HEK293 (cell line): ENCODE data around the gene ZNF343.

Experiments
- BCL11A ChIP-seq: fragments of 450-650 bp; formaldehyde crosslinking; IDR thresholded peaks from 2 replicates; pipeline ENCODE4 v1.5.1; 2016; ENCODE audit warnings: low read depth, missing biosample characterization, missing genetic modification characterization
- CTCF ChIP-seq: fragments of 450-650 bp; formaldehyde crosslinking; IDR thresholded peaks from 2 replicates; pipeline ENCODE4 v1.5.1; 2016; ENCODE audit warnings: missing biosample characterization, missing genetic modification characterization
- GLIS2 ChIP-seq: fragments of 450-650 bp; formaldehyde crosslinking; IDR thresholded peaks from 2 replicates; pipeline ENCODE4 v1.5.1; 2016; ENCODE audit warnings: missing biosample characterization, missing genetic modification characterization
- TSHZ1 ChIP-seq: fragments of 450-650 bp; formaldehyde crosslinking; IDR thresholded peaks from 2 replicates; pipeline ENCODE4 v1.5.1; 2016; ENCODE audit warnings: missing biosample characterization, missing genetic modification characterization, borderline replicate concordance
- YY1 ChIP-seq: fragments of 450-650 bp; formaldehyde crosslinking; IDR thresholded peaks from 2 replicates; pipeline ENCODE4 v1.5.1; 2018; ENCODE audit warnings: missing biosample characterization, missing genetic modification characterization
- ZBTB10 ChIP-seq: fragments of 450-650 bp; formaldehyde crosslinking; IDR thresholded peaks from 2 replicates; pipeline ENCODE4 v1.5.1; 2016; ENCODE audit warnings: missing biosample characterization, missing genetic modification characterization
- ZNF114 ChIP-seq: fragments of 450-650 bp; formaldehyde crosslinking; IDR thresholded peaks from 2 replicates; pipeline ENCODE4 v1.5.0; 2017; ENCODE audit warnings: missing biosample characterization, missing genetic modification characterization
- ZNF23 ChIP-seq: fragments of 450-650 bp; formaldehyde crosslinking; IDR thresholded peaks from 2 replicates; pipeline ENCODE4 v1.5.1; 2016; ENCODE audit warnings: missing biosample characterization, missing genetic modification characterization, borderline replicate concordance
- ZNF280D ChIP-seq: fragments of 450-650 bp; formaldehyde crosslinking; IDR thresholded peaks from 2 replicates; pipeline ENCODE4 v1.5.1; 2016; ENCODE audit warnings: missing biosample characterization, missing genetic modification characterization
- ZNF416 ChIP-seq: fragments of 450-650 bp; formaldehyde crosslinking; IDR thresholded peaks from 2 replicates; pipeline ENCODE4 v1.5.1; 2016; ENCODE audit warnings: missing biosample characterization, missing genetic modification characterization
- ZNF510 ChIP-seq: fragments of 450-650 bp; formaldehyde crosslinking; IDR thresholded peaks from 2 replicates; pipeline ENCODE4 v1.5.1; 2018; ENCODE audit warnings: mild to moderate bottlenecking, missing genetic modification characterization, missing biosample characterization; ENCODE audit not compliant: insufficient replicate concordance
- ZNF514 ChIP-seq: fragments of 450-650 bp; formaldehyde crosslinking; IDR thresholded peaks from 2 replicates; pipeline ENCODE4 v1.5.1; 2016; ENCODE audit warnings: missing biosample characterization, missing genetic modification characterization
- ZNF776 ChIP-seq: fragments of 450-650 bp; formaldehyde crosslinking; IDR thresholded peaks from 2 replicates; pipeline ENCODE4 v1.5.0; 2017; ENCODE audit warnings: missing biosample characterization, missing genetic modification characterization, borderline replicate concordance

GRCh38 chr20:2453792-2454191 is 54.9 kb downstream of the ZNF343 start:
- no peak for TF ChIP-seq ZNF776 (tag by site-specific recombination)
- no peak for TF ChIP-seq CTCF (tag by site-specific recombination)
- no peak for TF ChIP-seq ZNF514
- TF ChIP-seq ZNF510 (tag by site-specific recombination), result no peak
- no peak for TF ChIP-seq GLIS2 (tag by site-specific recombination)
- TF ChIP-seq ZNF114 (tag by site-specific recombination), result no peak
- no peak for TF ChIP-seq BCL11A (tag by site-specific recombination)
- TF ChIP-seq ZNF23, result no peak
- no peak for TF ChIP-seq ZNF416 (tag by site-specific recombination)
- no peak for TF ChIP-seq YY1 (tag by site-specific recombination)
- TF ChIP-seq ZBTB10 (tag by site-specific recombination), result no peak
- no peak for TF ChIP-seq TSHZ1 (tag by site-specific recombination)
- no peak for TF ChIP-seq ZNF280D
